ENCODE data around the gene UXS1. TPM values are rescaled to one million over a fixed set of nuclear protein-coding genes. Genes with fewer than 3 reads are reported as not detected.

UXS1 gene
- total RNA-seq (2022; extraction: Qiagen RNA extraction) = 53.4 to 61.3 TPM (median 57.6 TPM) in 5 replicates

GRCh38 chr2:106193977-106194778 is at the start of gene UXS1:
TSS of gene UXS1 (minus strand) at chr2:106194301. CDS start at chr2:106194241, 60 bp downstream.

